ENCODE results near the gene RNF39.

The RNF39 gene

DNA sequence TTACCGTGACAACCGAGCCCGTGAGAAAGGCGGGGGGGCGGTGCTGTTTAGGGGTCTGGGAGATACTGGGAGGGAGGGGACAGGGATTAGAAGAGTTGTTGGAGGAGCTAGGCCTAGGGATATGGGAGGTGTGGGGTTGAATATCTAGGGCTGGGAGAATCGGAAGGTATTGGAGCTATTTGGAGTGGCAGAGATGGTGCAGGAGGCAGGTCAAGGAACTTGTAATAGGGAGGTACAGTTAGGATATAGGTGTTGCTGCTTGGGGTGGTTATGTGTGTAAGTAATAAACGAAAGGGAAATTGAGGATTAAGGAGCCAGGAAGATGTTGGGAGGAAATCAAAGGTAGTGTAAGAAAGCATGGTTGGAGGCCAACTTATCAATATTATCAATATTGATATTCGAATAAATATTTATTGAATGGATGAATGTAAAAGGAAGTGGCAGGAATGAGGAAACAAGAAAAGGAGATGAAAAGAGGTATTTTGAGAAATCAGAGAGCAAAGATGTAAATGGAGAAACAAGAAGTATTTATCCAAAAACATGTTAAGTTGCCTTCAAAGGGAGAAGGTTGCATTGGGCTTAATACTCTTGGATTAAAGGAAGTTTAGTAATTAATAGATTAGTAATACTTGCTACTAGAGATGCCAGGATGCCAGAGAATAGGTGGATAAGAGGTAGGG is 8.0 kb downstream of the RNF39 start:
- DNase-seq (ENCODE audit: low read depth): no peak
- H3K4me3 ChIP-seq (ENCODE audit: control insufficient read depth, low read depth, low read length): peak overlapping the region; percentile 85
- TF ChIP-seq, protein P1, sequence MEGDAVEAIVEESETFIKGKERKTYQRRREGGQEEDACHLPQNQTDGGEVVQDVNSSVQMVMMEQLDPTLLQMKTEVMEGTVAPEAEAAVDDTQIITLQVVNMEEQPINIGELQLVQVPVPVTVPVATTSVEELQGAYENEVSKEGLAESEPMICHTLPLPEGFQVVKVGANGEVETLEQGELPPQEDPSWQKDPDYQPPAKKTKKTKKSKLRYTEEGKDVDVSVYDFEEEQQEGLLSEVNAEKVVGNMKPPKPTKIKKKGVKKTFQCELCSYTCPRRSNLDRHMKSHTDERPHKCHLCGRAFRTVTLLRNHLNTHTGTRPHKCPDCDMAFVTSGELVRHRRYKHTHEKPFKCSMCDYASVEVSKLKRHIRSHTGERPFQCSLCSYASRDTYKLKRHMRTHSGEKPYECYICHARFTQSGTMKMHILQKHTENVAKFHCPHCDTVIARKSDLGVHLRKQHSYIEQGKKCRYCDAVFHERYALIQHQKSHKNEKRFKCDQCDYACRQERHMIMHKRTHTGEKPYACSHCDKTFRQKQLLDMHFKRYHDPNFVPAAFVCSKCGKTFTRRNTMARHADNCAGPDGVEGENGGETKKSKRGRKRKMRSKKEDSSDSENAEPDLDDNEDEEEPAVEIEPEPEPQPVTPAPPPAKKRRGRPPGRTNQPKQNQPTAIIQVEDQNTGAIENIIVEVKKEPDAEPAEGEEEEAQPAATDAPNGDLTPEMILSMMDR (IDR thresholded peaks at IDR 0.05; ENCODE audit: control insufficient read depth, insufficient read depth, low read depth, low read length, missing control alignments): no peak

DNA sequence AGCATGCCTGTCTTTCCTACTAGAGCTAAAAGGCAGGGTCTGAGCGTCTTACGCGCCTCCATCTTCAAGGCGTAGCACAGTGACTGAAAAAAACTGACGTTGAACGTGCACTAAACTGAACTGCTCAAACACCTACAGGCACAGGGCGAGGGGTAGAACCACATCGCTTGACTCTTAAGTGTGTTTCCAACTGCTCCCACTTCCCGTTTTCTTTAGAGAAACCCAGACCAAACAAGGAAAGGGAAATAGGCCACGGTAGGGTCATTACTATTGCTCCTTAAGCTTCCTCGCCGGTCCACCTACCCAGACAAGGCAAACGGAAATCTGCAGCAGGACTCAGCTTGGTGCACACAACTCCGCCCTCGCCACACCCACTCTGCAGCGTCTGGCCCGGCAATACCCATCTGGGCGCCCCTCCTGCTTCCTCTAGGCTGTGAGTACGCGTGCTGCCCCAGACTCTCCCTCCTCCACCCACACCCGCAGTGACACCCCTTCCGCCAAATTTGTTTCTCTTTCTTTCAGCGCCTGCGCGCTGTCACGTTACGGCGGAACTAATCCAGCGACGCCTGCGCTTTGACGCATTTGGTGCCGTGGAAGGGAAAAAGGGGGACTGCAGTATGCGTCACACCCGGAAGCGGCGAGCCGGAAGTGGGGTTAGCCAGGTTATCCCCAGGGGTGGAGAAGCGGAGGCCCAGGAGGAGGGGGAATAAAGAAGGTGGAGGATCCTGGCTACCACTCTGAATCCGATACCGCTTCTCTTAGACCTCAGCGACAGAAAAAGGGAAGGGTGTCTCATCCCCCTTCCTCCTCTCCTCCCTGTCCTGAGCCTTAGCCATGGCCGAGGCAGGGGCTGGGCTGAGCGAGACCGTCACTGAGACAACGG is 8.8 kb downstream of the RNF39 start, which contains the start of gene PPP1R11:
PPP1R11 (plus strand) TSS at position 622 of the 883 bp plus-strand sequence; CDS start at position 835, 213 bp downstream.
- TF ChIP-seq, protein P1 (IDR thresholded peaks at IDR 0.05; ENCODE audit: control insufficient read depth, insufficient read depth, low read depth, low read length, missing control alignments): no peak
- peak; percentile 94 for DNase-seq (ENCODE audit: low read depth)
- peak within 1 kb of the TSS; percentile 85 for H3K4me3 ChIP-seq (ENCODE audit: control insufficient read depth, low read depth, low read length)

DNA sequence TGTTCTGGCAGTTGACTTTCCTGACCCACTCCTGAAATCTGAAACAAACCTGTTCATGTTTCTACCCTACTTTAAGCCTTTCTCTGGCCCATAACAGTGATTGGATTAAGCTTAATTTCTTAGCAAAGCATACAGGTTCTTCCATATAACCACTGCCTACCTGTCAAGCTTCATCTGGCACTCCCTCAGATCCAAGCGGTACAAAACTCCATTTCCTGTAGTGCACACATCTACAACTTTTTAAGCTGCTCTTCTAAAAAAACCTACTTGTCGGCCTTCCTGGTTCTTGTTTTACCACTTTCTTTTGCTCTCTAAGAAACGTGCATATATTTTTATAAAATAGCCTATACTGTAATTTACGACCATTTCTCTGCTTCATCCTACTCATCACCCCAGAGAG is 9.5 kb downstream of the RNF39 start:
- TF ChIP-seq, protein P1 (IDR thresholded peaks at IDR 0.05; ENCODE audit: control insufficient read depth, insufficient read depth, low read depth, low read length, missing control alignments): no peak
- DNase-seq (ENCODE audit: low read depth): no peak
- H3K4me3 ChIP-seq (ENCODE audit: control insufficient read depth, low read depth, low read length): peak overlapping the region; percentile 85

DNA sequence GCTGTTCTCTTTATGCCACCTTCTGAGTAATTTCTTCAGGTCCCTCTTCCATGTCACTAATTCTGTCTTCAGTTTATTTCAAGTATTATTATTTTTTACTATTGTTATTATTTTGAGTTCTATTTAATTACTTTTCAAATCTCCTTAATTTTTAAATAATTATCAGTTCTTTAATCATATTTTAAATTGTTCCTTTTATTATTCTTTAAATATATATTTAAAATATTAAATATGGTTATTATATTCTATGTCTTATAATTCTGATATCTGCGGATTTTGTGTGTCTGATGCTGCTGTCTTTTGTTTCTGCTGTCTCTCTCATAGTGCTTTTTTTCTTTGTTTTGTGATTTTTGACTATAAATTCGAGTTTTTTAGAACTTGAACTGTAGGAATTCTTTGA is 12.3 kb downstream of the RNF39 start:
- no peak overlapping the region for H3K4me3 ChIP-seq (ENCODE audit: control insufficient read depth, low read depth, low read length)
- TF ChIP-seq, protein P1 (IDR thresholded peaks at IDR 0.05; ENCODE audit: control insufficient read depth, insufficient read depth, low read depth, low read length, missing control alignments): no peak
- no peak for DNase-seq (ENCODE audit: low read depth)

DNA sequence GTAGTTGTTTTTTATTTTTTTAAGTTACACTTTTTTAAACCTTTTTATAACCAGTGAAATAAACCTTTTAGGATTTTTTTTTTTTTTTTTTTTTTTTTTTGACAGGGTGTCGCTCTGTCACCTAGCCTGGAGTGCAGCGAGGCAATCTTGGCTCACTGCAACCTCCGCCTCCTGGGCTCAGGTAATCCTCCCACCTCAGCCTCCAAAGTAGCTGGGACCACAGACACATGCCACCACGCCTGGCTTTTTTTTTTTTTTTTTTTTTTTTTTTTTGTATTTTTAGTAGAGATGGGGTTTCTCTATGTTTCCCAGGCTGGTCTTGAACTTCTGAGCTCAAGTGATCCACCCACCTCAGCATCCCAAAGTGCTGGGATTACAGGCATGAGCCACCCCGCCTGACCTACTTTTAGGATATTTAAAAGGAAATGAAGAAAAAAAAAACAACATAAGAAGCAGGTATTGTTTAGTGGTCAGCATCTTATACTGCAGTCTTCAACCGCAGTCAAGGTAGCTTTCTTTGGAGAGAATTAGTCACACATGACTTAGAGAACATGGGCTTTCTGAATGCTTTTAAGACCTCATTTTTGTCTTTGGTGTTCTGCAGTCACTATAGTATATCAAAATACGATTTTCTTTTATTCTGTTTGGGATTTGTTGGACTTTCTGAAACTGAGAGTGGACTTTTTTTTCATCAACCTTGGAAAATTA is 12.9 kb downstream of the RNF39 start:
- TF ChIP-seq, protein P1 (IDR thresholded peaks at IDR 0.05; ENCODE audit: control insufficient read depth, insufficient read depth, low read depth, low read length, missing control alignments): no peak
- H3K4me3 ChIP-seq (ENCODE audit: control insufficient read depth, low read depth, low read length): peak overlapping the region; percentile 88
- DNase-seq (ENCODE audit: low read depth): no peak

DNA sequence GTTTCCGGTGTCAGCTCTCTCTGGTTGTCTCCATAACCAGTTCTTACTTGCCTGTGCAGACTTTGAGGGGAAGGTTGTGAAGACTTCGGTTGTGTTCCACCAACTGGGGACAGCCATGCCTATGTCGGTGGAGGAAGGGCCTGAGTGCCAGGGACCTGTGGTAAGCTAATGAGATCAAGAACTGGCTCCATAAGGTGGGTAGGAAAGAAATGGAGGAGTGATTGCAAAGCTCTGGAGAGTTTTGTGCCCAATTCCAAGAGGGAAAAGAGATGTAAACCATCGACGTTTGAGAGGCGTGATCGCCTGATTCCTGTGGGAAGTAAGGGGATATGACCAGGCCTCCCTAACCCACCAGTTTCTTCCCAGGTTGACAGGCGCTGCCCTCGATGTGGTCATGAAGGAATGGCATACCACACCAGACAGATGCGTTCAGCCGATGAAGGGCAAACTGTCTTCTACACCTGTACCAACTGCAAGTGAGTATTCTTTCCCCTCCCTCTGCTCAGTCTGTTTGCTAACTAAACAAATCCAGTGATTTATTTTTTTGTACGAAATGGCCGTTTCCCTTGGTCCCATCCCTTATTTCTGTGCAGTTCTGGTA is 13.6 kb downstream of the RNF39 start:
- no peak for DNase-seq (ENCODE audit: low read depth)
- H3K4me3 ChIP-seq (ENCODE audit: control insufficient read depth, low read depth, low read length): peak overlapping the region; percentile 88
- TF ChIP-seq, protein P1 (IDR thresholded peaks at IDR 0.05; ENCODE audit: control insufficient read depth, insufficient read depth, low read depth, low read length, missing control alignments): no peak
